Endothelial cell (in vitro differentiated cells): Measurements from ENCODE around the gene MIGA1. TPM values are rescaled to one million over a fixed set of nuclear protein-coding genes. Genes with fewer than 3 reads are reported as not detected.

Experiments used
- DNase-seq: peaks from one replicate; pipeline ENCODE4 v3.0.0; 2021; ENCODE audit warnings: low spot score
- H3K27ac Mint-ChIP-seq: one replicate; pipeline ENCODE4 v1.8.0; 2021; ENCODE audit warnings: mixed read lengths, inconsistent platforms; ENCODE audit not compliant: unreplicated experiment
- H3K27me3 Mint-ChIP-seq: one replicate; pipeline ENCODE4 v1.8.0; 2021; ENCODE audit warnings: mild to moderate bottlenecking, moderate library complexity, mixed read lengths, inconsistent platforms; ENCODE audit not compliant: unreplicated experiment
- H3K36me3 Mint-ChIP-seq: one replicate; pipeline ENCODE4 v1.8.0; 2021; ENCODE audit warnings: mild to moderate bottlenecking, low read depth, mixed read lengths, inconsistent platforms; ENCODE audit not compliant: unreplicated experiment
- H3K4me1 Mint-ChIP-seq: one replicate; pipeline ENCODE4 v1.8.0; 2021; ENCODE audit warnings: mild to moderate bottlenecking, mixed read lengths, inconsistent platforms; ENCODE audit not compliant: unreplicated experiment
- H3K4me3 Mint-ChIP-seq: one replicate; pipeline ENCODE4 v1.8.0; 2021; ENCODE audit warnings: mild to moderate bottlenecking, mixed read lengths, inconsistent platforms; ENCODE audit not compliant: unreplicated experiment
- H3K9me3 Mint-ChIP-seq: one replicate; pipeline ENCODE4 v1.8.0; 2021; ENCODE audit warnings: mixed read lengths, inconsistent platforms; ENCODE audit not compliant: unreplicated experiment
- total RNA-seq: library from RNA; stranded (reverse); fragmentation: NEBNext Ultra II Directional; extraction: Animal tissue kit (Norgen Biotek cat#: 25700); gene quantifications from one replicate; pipeline ENCODE4 v1.2.1, GENCODE V29; 2021; ENCODE audit not compliant: unreplicated experiment
- TF ChIP-seq, protein P1 (sequence below): fragments of 200-600 bp; sonication (generic); IDR thresholded peaks from one replicate; pipeline ENCODE4 v1.5.0; 2021; ENCODE audit warnings: antibody characterized with exemption; ENCODE audit not compliant: unreplicated experiment

MIGA1 gene
- total RNA-seq, 1 donor from 2014 or later: 12.3 TPM

DNA sequence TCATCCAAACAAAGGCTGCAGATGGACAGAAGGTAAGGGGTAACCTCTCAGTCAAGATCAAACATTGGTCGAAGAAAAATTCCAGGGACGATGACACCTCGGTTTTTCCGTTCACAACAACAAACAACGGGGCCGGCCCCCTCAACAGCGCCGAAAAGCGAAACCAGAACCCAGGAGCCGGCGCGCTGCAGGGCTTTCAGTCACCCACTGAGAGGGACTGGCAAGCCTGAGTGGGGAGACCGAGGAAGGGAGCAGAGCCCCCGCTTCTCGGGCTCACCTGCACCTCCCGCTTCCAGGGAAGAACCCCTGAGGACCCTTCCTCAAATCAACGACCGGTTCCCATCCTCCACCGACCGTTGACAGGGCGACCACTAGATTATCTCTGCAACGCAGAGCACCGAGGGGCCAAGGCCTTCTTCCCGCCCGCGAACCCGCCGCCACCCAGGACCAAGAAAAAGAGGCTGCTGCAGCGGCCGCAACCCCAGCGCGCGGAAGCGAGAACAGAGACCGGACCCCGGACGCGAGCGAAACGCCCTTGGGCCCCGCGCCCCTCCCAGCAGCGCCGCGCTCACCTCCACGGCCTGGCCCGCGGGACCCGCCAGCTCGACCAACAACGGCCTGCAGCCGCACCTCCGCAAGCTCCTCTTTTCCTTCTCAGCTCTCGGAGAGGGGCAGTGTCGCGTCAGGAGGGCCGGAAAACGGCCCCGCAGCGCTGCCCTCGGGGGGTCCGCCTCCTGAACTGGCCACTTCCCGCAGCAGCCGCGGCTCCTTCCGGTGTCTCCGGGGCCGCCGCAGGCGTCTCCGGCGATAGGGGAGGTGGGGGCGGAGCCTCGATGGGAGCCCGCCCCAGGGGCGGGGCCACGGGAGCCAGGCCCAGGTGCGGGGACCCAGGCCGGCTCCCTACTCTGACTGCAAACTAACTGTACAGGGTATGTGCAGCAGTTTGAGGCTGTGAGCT is 20.1 kb upstream of the MIGA1 start, which contains the start of gene USP33:
USP33 (minus strand) TSS at position 782 of the 958 bp plus-strand sequence. CDS start 18,155 bp downstream, outside the sequence.
- Mint-ChIP-seq H3K36me3 (peaks cover 4% of the 10 kb centered on the region), H3K27me3 (peaks cover 4% of the 10 kb centered on the region), H3K9me3 (no peaks in the 10 kb centered on the region), H3K27ac (peak within 1 kb of the TSS; percentile 97), H3K4me1 (peaks cover 22% of the 10 kb centered on the region), H3K4me3 (peak within 1 kb of the TSS; percentile 96)
- TF ChIP-seq, protein P1, sequence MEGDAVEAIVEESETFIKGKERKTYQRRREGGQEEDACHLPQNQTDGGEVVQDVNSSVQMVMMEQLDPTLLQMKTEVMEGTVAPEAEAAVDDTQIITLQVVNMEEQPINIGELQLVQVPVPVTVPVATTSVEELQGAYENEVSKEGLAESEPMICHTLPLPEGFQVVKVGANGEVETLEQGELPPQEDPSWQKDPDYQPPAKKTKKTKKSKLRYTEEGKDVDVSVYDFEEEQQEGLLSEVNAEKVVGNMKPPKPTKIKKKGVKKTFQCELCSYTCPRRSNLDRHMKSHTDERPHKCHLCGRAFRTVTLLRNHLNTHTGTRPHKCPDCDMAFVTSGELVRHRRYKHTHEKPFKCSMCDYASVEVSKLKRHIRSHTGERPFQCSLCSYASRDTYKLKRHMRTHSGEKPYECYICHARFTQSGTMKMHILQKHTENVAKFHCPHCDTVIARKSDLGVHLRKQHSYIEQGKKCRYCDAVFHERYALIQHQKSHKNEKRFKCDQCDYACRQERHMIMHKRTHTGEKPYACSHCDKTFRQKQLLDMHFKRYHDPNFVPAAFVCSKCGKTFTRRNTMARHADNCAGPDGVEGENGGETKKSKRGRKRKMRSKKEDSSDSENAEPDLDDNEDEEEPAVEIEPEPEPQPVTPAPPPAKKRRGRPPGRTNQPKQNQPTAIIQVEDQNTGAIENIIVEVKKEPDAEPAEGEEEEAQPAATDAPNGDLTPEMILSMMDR: no peak
- DNase-seq: peak; percentile 93

DNA sequence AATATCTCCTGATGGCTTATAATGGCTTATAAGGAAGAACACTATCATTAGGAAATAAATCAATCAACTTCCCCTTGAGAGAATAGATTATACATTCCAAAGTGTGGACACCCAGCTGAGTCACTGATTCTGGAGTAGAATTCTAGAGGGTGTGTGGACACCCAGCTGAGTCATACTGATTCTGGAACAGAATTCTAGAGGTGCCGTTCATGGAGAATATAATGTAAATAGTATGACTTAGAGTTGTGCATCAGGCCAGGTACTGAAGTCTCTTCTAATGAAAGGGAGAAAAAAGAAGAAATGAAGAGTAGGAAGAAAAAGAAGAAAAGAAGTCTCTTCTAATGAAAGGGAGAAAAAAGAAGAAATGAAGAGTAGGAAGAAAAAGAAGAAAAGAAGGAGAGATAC is 17.4 kb upstream of the MIGA1 start:
- no peak overlapping the region for H3K27ac Mint-ChIP-seq
- H3K27me3 Mint-ChIP-seq: peaks cover 4% of the 10 kb centered on the region
- no peak overlapping the region for H3K4me3 Mint-ChIP-seq
- H3K9me3 Mint-ChIP-seq: no peaks in the 10 kb centered on the region
- peaks cover 4% of the 10 kb centered on the region for H3K36me3 Mint-ChIP-seq
- no peak for DNase-seq
- H3K4me1 Mint-ChIP-seq: peaks cover 12% of the 10 kb centered on the region
- TF ChIP-seq, protein P1: no peak

DNA sequence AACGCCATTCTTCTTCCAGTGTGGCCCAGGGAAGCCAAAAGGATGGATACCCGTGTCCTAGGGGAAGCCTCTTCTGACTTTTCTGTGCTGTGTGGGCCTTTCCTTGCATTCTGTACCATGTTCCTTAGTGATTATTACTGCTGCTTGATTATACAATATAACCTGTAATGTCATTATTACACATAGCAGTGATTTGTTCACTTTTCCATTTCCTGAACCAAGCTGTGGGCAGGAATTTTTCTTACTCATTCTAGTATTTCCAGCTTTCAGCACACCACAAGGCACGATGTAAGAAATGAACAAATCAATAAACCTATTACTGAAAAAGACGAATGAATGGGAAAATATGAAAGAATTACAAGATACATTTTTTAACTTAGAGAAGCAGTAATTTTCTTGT is 11.4 kb upstream of the MIGA1 start:
- H3K27ac Mint-ChIP-seq: no peak overlapping the region
- TF ChIP-seq, protein P1: no peak
- no peak for DNase-seq
- no peaks in the 10 kb centered on the region for H3K27me3 Mint-ChIP-seq
- no peak overlapping the region for H3K4me3 Mint-ChIP-seq
- no peaks in the 10 kb centered on the region for H3K4me1 Mint-ChIP-seq
- no peaks in the 10 kb centered on the region for H3K36me3 Mint-ChIP-seq
- no peaks in the 10 kb centered on the region for H3K9me3 Mint-ChIP-seq

DNA sequence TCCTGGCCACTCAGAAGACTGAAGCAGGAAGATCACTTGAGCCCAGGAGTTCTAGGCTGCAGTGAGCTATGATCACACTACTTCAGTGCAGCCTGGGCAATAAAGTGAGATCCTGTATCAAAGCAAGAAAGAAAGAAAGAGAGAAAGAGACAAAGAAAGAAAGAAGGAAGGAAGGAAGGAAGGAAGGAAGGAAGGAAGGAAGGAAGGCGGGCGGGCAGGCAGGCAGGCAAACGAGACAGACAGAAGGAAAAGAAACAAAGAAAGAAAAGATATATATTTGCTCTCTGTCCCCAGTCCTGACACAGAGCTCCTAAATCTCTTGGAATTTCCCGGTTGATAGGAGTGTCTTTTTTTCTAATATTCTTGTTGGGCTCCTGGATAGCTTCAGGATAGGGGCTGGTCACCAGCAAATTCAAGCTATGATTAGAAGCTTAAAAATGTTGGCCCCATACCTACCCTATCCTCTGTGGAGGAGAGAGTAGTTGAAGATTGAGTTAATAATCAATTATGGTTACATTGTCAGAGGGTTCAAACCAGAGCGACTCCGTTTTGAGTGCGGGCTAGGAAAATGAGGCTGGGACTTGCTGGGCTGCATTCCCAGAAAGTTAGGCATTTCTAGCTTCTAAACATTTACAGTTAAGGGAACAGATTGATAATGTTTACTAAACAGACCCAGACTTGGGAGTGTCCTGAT is 3.3 kb upstream of the MIGA1 start:
- TF ChIP-seq, protein P1: no peak
- DNase-seq: no peak
- Mint-ChIP-seq H3K36me3 (no peaks in the 10 kb centered on the region), H3K27me3 (peaks cover 3% of the 10 kb centered on the region), H3K4me3 (no peak overlapping the region), H3K27ac (no peak overlapping the region), H3K4me1 (peaks cover 13% of the 10 kb centered on the region), H3K9me3 (no peaks in the 10 kb centered on the region)
